A673 (cell line): Measurements from ENCODE around the gene LDB2. TPM values are rescaled to one million over a fixed set of nuclear protein-coding genes. Genes with fewer than 3 reads are reported as not detected.

Source experiments
- BruUV-seq: library from RNA; stranded (reverse); fragments of 400-500 nt; replicated peaks from 2 replicates; lab custom pipeline; 2021; lab: Mats Ljungman, UMichigan
- CTCF ChIA-PET: fragments of 300-600 bp; sonication (Branson Sonifier 250); formaldehyde crosslinking; loops from one replicate; lab custom pipeline; 2022; ENCODE audit warnings: antibody characterized with exemption; lab: Charles Lee
- POLR2A ChIA-PET: fragments of 300-600 bp; sonication (Branson Sonifier 250); formaldehyde crosslinking; loops from one replicate; lab custom pipeline; 2022; ENCODE audit warnings: antibody characterized with exemption; ENCODE audit not compliant: low non-redundant PET; lab: Charles Lee
- DNase-seq: peaks from one replicate; pipeline ENCODE4 v3.0.0-alpha.2; 2015; ENCODE audit warnings: low spot score
- H3K27ac ChIP-seq: fragments of 200-600 bp; sonication (generic); 2 replicates; pipeline ENCODE4 v1.5.1; 2016; ENCODE audit warnings: mixed run types, low read depth, mild to moderate bottlenecking, mixed read lengths, antibody characterized with exemption, low read length; ENCODE audit not compliant: poor library complexity, severe bottlenecking
- H3K27me3 ChIP-seq: fragments of 200-600 bp; sonication (generic); replicated peaks from 2 replicates; pipeline ENCODE4 v1.6.1; 2017; ENCODE audit warnings: mixed run types, low read depth, mild to moderate bottlenecking, mixed read lengths, antibody characterized with exemption, low read length; ENCODE audit not compliant: insufficient read depth, poor library complexity
- H3K36me3 ChIP-seq: fragments of 200-600 bp; sonication (generic); 2 replicates; pipeline ENCODE4 v1.6.1; 2016; ENCODE audit warnings: mixed run types, mild to moderate bottlenecking, mixed read lengths, antibody characterized with exemption, low read length; ENCODE audit not compliant: insufficient read depth, poor library complexity, severe bottlenecking
- H3K4me1 ChIP-seq: fragments of 200-600 bp; sonication (generic); 2 replicates; pipeline ENCODE4 v1.6.1; 2017; ENCODE audit warnings: mixed run types, mild to moderate bottlenecking, mixed read lengths, antibody characterized with exemption, low read length; ENCODE audit not compliant: insufficient read depth, poor library complexity, severe bottlenecking
- H3K4me3 ChIP-seq: fragments of 200-600 bp; sonication (generic); 2 replicates; pipeline ENCODE4 v1.5.1; 2016; ENCODE audit warnings: low read depth, mixed run types, mild to moderate bottlenecking, mixed read lengths, low read length; ENCODE audit not compliant: poor library complexity, severe bottlenecking
- H3K9me3 ChIP-seq: fragments of 200-600 bp; sonication (generic); 2 replicates; pipeline ENCODE4 v1.6.1; 2016; ENCODE audit warnings: mixed run types, low read depth, mild to moderate bottlenecking, mixed read lengths, antibody characterized with exemption, low read length; ENCODE audit not compliant: poor library complexity, severe bottlenecking
- CTCF ChIP-seq: fragments of 300-800, 200-600 bp; sonication (generic); conservative IDR thresholded peaks from 2 replicates; pipeline ENCODE4 v1.5.1; 2017; ENCODE audit warnings: low read depth, mild to moderate bottlenecking, antibody characterized with exemption, low read length, moderate library complexity, mixed read lengths
- EZH2 ChIP-seq: fragments of 200-600 bp; sonication (generic); IDR thresholded peaks from 2 replicates; pipeline ENCODE4 v1.6.1; 2017; ENCODE audit warnings: borderline replicate concordance, low read depth, mild to moderate bottlenecking, mixed read lengths, antibody characterized with exemption, low read length; ENCODE audit not compliant: poor library complexity, severe bottlenecking
- intact Hi-C: fragments of 100-400 bp; cut with micrococcal nuclease; formaldehyde crosslinking; loops from one replicate; pipeline ENCODE4 v1.10.0; 2022; ENCODE audit not compliant: unreplicated experiment
- total RNA-seq: library from RNA; stranded (reverse); gene quantifications from 2 replicates; pipeline ENCODE4 v1.2.3, GENCODE V29; 2021

The LDB2 gene
- total RNA-seq, 1 experiment from 2014 or later, result 47.4 TPM

GRCh38 chr4:16916719-16917337 is 18.4 kb upstream of the LDB2 start:
- Histone ChIP-seq H3K27ac (no peak overlapping the region), H3K9me3 (no peaks in the 10 kb centered on the region), H3K27me3 (no peaks in the 10 kb centered on the region), H3K36me3 (no peaks in the 10 kb centered on the region), H3K4me1 (no peaks in the 10 kb centered on the region), H3K4me3 (no peak overlapping the region)
- intact Hi-C loops, result loop anchor here (2.0 to 10.0 kb wide), 5 partner anchors 175 to 622 kb away; no protein-coding TSS in a partner anchor
- CTCF ChIA-PET, result interaction anchor here (0.5 to 2.0 kb wide), 10 partner anchors 16 to 590 kb away, joined by 3 to 8 read pairs (median 4); no protein-coding TSS in a partner anchor
- DNase-seq, result peak; percentile 82
- BruUV-seq, result no TSS peak
- peak; percentile 97 for TF ChIP-seq CTCF
- TF ChIP-seq EZH2, result no peak
- POLR2A ChIA-PET, result no interaction called here

- intact Hi-C loops, result loop anchor here (2.0 to 10.0 kb wide), 5 partner anchors 176 to 621 kb away; no protein-coding TSS in a partner anchor
- POLR2A ChIA-PET, result no interaction called here
- H3K9me3 ChIP-seq, result no peaks in the 10 kb centered on the region
- H3K4me3 ChIP-seq, result no peak overlapping the region
- no peak for DNase-seq
- H3K4me1 ChIP-seq, result no peaks in the 10 kb centered on the region
- BruUV-seq, result no TSS peak
- no peaks in the 10 kb centered on the region for H3K36me3 ChIP-seq
- TF ChIP-seq EZH2, result no peak
- TF ChIP-seq CTCF, result no peak
- H3K27ac ChIP-seq, result no peak overlapping the region
- CTCF ChIA-PET, result interaction anchor here (0.6 to 2.0 kb wide), 7 partner anchors 17 to 556 kb away, joined by 3 to 8 read pairs (median 4); no protein-coding TSS in a partner anchor
- H3K27me3 ChIP-seq, result no peaks in the 10 kb centered on the region
These were observed 17.6 kb upstream of the LDB2 start for GRCh38 chr4:16916031-16916430.

- Histone ChIP-seq H3K27me3 (no peaks in the 10 kb centered on the region), H3K36me3 (no peaks in the 10 kb centered on the region), H3K27ac (no peak overlapping the region), H3K4me3 (no peak overlapping the region), H3K9me3 (no peaks in the 10 kb centered on the region), H3K4me1 (no peaks in the 10 kb centered on the region)
- intact Hi-C loops, result loop anchor here (5.0 to 10.0 kb wide), 3 partner anchors 117 to 619 kb away; no protein-coding TSS in a partner anchor
- no TSS peak for BruUV-seq
- ChIA-PET CTCF (interaction anchor here (0.6 kb wide), 3 partner anchors 431 to 623 kb away, joined by 3 to 7 read pairs (median 3); no protein-coding TSS in a partner anchor), POLR2A (no interaction called here)
- no peak for TF ChIP-seq EZH2
- peak; percentile 64 for TF ChIP-seq CTCF
- peak; percentile 72 for DNase-seq
These were observed 15.8 kb upstream of the LDB2 start for GRCh38 chr4:16914208-16914607.
